ENCODE data around the gene PLEKHG4B. TPM values are rescaled to one million over a fixed set of nuclear protein-coding genes. Genes with fewer than 3 reads are reported as not detected.

Gene PLEKHG4B
- total and polyA plus RNA-seq, 2 of the 8 experiments (the other 6 are each of a cell fraction or from before 2014, with no cell fraction given) = 31.1 to 43.6 TPM

DNA sequence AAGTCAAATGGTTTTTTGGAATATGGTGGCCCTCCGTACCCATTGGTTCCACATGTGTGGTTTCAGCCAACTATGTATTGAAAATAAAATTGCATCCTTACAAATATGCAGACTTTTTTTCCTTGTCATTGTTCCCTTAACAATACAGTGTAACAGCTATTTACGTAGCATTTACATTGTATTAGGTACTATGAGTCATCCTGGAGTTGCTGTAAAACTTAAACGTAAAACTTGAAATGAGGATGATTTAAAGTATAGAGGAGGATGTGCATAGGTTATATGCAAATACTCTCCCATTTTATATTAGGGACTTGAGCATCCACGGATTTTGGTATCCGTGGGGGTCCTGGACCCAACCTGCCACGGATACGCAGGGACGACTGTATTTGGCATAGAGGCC is 142.5 kb downstream of the PLEKHG4B start:
- Histone ChIP-seq H2BK12ac (ENCODE audit: low read depth, low read length) (no peak overlapping the region), H2AFZ (ENCODE audit: low read length) (no peak overlapping the region), H2BK20ac (ENCODE audit: low read length) (no peak overlapping the region), H3K56ac (replicated peaks; ENCODE audit: insufficient read length, low read depth, low read length) (no peak overlapping the region), H3K18ac (ENCODE audit: extremely low read depth, low read length) (no peak overlapping the region), H3K79me1 (ENCODE audit: low read depth, low read length) (peaks cover 3% of the 10 kb centered on the region; the same call in 1 of the 2 replicates), H3K4me1 (replicated peaks in 1 of 4; ENCODE audit: control insufficient read depth in 3 of 4, insufficient read depth in 4 of 4, low read length in 3 of 4) (peaks cover 0 to 2% (median 0%) of the 10 kb centered on the region in 4 experiments; a peak in 1 of 7 replicates), H3K23ac (ENCODE audit: insufficient read length) (no peak overlapping the region), H3K9me3 (ENCODE audit: insufficient read depth in 2 of 2, low read depth in 1 of 2, low read length in 1 of 2) (no peaks in the 10 kb centered on the region), H4K91ac (replicated peaks; ENCODE audit: insufficient read length, low read length) (no peak overlapping the region), H4K5ac (ENCODE audit: insufficient read length, low read depth, low read length) (no peak overlapping the region), H3K9ac (replicated peaks in 1 of 4; ENCODE audit: extremely low read depth in 1 of 4, low read depth in 3 of 4, low read length in 3 of 4) (no peak overlapping the region), H3K4me2 (ENCODE audit: insufficient read depth in 1 of 2, low read depth in 2 of 2, low read length in 2 of 2) (no peak overlapping the region), H4K8ac (ENCODE audit: extremely low read depth, insufficient read depth, low read length) (no peak overlapping the region), H2BK120ac (replicated peaks; ENCODE audit: low read depth, low read length) (no peak overlapping the region), H3K79me2 (ENCODE audit: control insufficient read depth in 1 of 2, insufficient read depth in 2 of 2, low read length in 2 of 2) (no peaks in the 10 kb centered on the region), H4K20me1 (replicated peaks in 1 of 2; ENCODE audit: control insufficient read depth in 1 of 2, insufficient read depth in 2 of 2, low read length in 2 of 2) (peaks cover 0 to 3% of the 10 kb centered on the region in 2 experiments), H2BK5ac (ENCODE audit: low read depth, low read length) (no peak overlapping the region), H3K14ac (ENCODE audit: insufficient read length) (no peak overlapping the region), H3K4me3 (ENCODE audit: extremely low read depth in 1 of 4, insufficient read depth in 2 of 4, low read depth in 3 of 4, low read length in 4 of 4) (no peak overlapping the region), H3K23me2 (ENCODE audit: low read depth, low read length) (no peaks in the 10 kb centered on the region), H2BK15ac (ENCODE audit: low read length) (no peak overlapping the region), H3K27me3 (replicated peaks in 1 of 4; ENCODE audit: control insufficient read depth in 3 of 4, extremely low read depth in 1 of 4, insufficient read depth in 3 of 4, low read length in 3 of 4) (no peaks in the 10 kb centered on the region), H2AK5ac (ENCODE audit: low read depth, low read length) (no peak overlapping the region), H3K36me3 (ENCODE audit: control insufficient read depth in 2 of 4, insufficient read depth in 4 of 4, low read length in 3 of 4) (peaks cover 3 to 52% (median 27%) of the 10 kb centered on the region in 4 experiments; a peak in 7 of 8 replicates), H3K27ac (ENCODE audit: low read depth, low read length) (no peak overlapping the region), H3K4ac (replicated peaks; ENCODE audit: insufficient read length, low read depth, low read length) (no peak overlapping the region)
- WGBS, 2 experiments (ENCODE audit: extremely low coverage in 1 of 2, insufficient coverage in 1 of 2, insufficient read length in 1 of 2, insufficient replicate concordance in 2 of 2, low coverage in 1 of 2, low lambda C conversion rate in 2 of 2, missing lambda C conversion rate in 1 of 2) = 90% methylated on average over 8 of the region's 8 CpGs; no CpG with 5 or more reads in 1 of the 2 experiments
- POLR2A ChIA-PET (ENCODE audit: partially characterized antibody) = interaction anchor here (1.3 kb wide), 1 partner anchor 16 kb away, joined by 3 read pairs; the partner anchor contains the start of genes CCDC127 and SDHA
- FAIRE-seq (no peak), DNase-seq (ENCODE audit: low read depth in 1 of 2, low spot score in 2 of 2) (no peak)
- no peak for TF ChIP-seq CHD2 (IDR thresholded peaks at IDR 0.05; ENCODE audit: low read length)
- TF ChIP-seq YY1 (IDR thresholded peaks at IDR 0.05; ENCODE audit: low read depth, low read length) = no peak
- no peak for TF ChIP-seq EP300 (IDR thresholded peaks at IDR 0.05; ENCODE audit: borderline replicate concordance in 1 of 2, low read depth in 2 of 2, low read length in 2 of 2)
- no peak for TF ChIP-seq TCF12 (IDR thresholded peaks at IDR 0.05; ENCODE audit: low read depth, low read length)
- TF ChIP-seq CEBPB (IDR thresholded peaks at IDR 0.05; ENCODE audit: low read depth, low read length) = no peak
- no peak for TF ChIP-seq FOSL1 (IDR thresholded peaks at IDR 0.05; ENCODE audit: insufficient read depth, low read depth, low read length)
- TF ChIP-seq, protein P1, sequence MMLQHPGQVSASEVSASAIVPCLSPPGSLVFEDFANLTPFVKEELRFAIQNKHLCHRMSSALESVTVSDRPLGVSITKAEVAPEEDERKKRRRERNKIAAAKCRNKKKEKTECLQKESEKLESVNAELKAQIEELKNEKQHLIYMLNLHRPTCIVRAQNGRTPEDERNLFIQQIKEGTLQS (IDR thresholded peaks at IDR 0.05; ENCODE audit: insufficient read depth, low read depth, low read length) = no peak
- TF ChIP-seq TAF1 (IDR thresholded peaks at IDR 0.05; ENCODE audit: low read depth, low read length) = no peak
- TF ChIP-seq SP1 (IDR thresholded peaks at IDR 0.05; ENCODE audit: low read depth, low read length) = no peak
- TF ChIP-seq NANOG (IDR thresholded peaks at IDR 0.05; ENCODE audit: insufficient read depth, low read depth, low read length, poor library complexity, severe bottlenecking) = no peak
- no peak for TF ChIP-seq ZNF274 (IDR thresholded peaks at IDR 0.05; ENCODE audit: borderline replicate concordance, extremely low read depth, low read length)
- TF ChIP-seq RNF2 (IDR thresholded peaks at IDR 0.05; ENCODE audit: borderline replicate concordance, low read depth, low read length, missing control alignments, poor library complexity, severe bottlenecking) = no peak
- CTCF ChIA-PET (ENCODE audit: partially characterized antibody) = interaction anchor here (0.6 to 0.9 kb wide), 2 partner anchors 43 to 213 kb away, joined by 3 to 4 read pairs; partner anchors contain the start of gene LRRC14B
